CD4-positive, CD25-positive, alpha-beta regulatory T cell (primary cell): ENCODE results near the gene LAMB3. TPM values are rescaled to one million over a fixed set of nuclear protein-coding genes. Genes with fewer than 3 reads are reported as not detected.

Experiments
- ATAC-seq, 2 donors: fragments of 150-1000 bp; cut with Tn5 transposase; one replicate each; pipeline ENCODE4 v1.10.0; 2021; ENCODE audit warnings: low read depth in 2 of 2, moderate number of reproducible peaks in 2 of 2, moderate library complexity in 1 of 2
- DNase-seq, 3 donors: peaks; one replicate each; pipeline versions ENCODE4 v3.0.0 to v3.0.0-alpha.2; 2012 to 2022; ENCODE audit warnings: mixed read lengths in 1 of 3
- H3K27ac ChIP-seq: one replicate; pipeline ENCODE4 v1.7.0; 2013; ENCODE audit warnings: mild to moderate bottlenecking, low read length; ENCODE audit not compliant: insufficient read depth, poor library complexity, severe bottlenecking
- H3K27me3 ChIP-seq: one replicate; pipeline ENCODE4 v1.7.0; 2013; ENCODE audit warnings: low read length; ENCODE audit not compliant: control insufficient read depth, insufficient read depth
- H3K36me3 ChIP-seq: one replicate; pipeline ENCODE4 v1.7.0; 2013; ENCODE audit warnings: mild to moderate bottlenecking, low read length, moderate library complexity; ENCODE audit not compliant: control insufficient read depth, insufficient read depth
- H3K4me1 ChIP-seq: 2 replicates; pipeline ENCODE4 v1.7.0; 2013; ENCODE audit warnings: mild to moderate bottlenecking, low read length; ENCODE audit not compliant: insufficient read depth, control insufficient read depth, poor library complexity, severe bottlenecking
- H3K4me3 ChIP-seq: one replicate; pipeline ENCODE4 v1.7.0; 2013; ENCODE audit warnings: low read depth, mild to moderate bottlenecking, low read length, moderate library complexity
- H3K9me3 ChIP-seq, 2 experiments: 1 replicate in 1 of 2; 2 replicates in 1 of 2; pipeline ENCODE4 v1.7.0; 2013; ENCODE audit warnings: low read length in 2 of 2, mild to moderate bottlenecking in 1 of 2, moderate library complexity in 1 of 2; ENCODE audit not compliant: control insufficient read depth in 2 of 2
- H3K27ac Mint-ChIP-seq, 3 donors: one replicate each; pipeline ENCODE4 v1.8.0; 2020 to 2022; ENCODE audit warnings: mild to moderate bottlenecking in 3 of 3, mixed read lengths in 3 of 3, moderate library complexity in 2 of 3
- H3K27me3 Mint-ChIP-seq: one replicate; pipeline ENCODE4 v1.8.0; 2022; ENCODE audit warnings: mild to moderate bottlenecking, mixed read lengths
- H3K36me3 Mint-ChIP-seq: one replicate; pipeline ENCODE4 v1.8.0; 2020; ENCODE audit warnings: mixed read lengths
- H3K4me1 Mint-ChIP-seq, 4 donors: one replicate each; pipeline ENCODE4 v1.8.0; 2020 to 2022; ENCODE audit warnings: mixed read lengths in 4 of 4, mild to moderate bottlenecking in 1 of 4
- H3K4me3 Mint-ChIP-seq, 4 donors: one replicate each; pipeline ENCODE4 v1.8.0; 2020 to 2022; ENCODE audit warnings: mild to moderate bottlenecking in 4 of 4, mixed read lengths in 4 of 4, moderate library complexity in 3 of 4
- H3K9me3 Mint-ChIP-seq, 7 donors: one replicate each; pipeline ENCODE4 v1.8.0; 2020 to 2022; ENCODE audit warnings: mixed read lengths in 7 of 7, mild to moderate bottlenecking in 3 of 7, moderate library complexity in 2 of 7
- polyA plus RNA-seq, 4 donors: library from polyadenylated mRNA; unstranded; fragments of 300-500 nt; fragmentation: Illumina TruSeq; gene quantifications; one replicate each; pipeline ENCODE4 v1.2.3, GENCODE V29; 2021
- total RNA-seq: library from RNA; stranded (reverse); gene quantifications from one replicate; pipeline ENCODE4 v1.2.3, GENCODE V29; 2022

The LAMB3 gene
- total and polyA plus RNA-seq, 5 donors from 2014 or later: 0.24 to 0.96 (median 0.64) TPM; not detected in 1

DNA sequence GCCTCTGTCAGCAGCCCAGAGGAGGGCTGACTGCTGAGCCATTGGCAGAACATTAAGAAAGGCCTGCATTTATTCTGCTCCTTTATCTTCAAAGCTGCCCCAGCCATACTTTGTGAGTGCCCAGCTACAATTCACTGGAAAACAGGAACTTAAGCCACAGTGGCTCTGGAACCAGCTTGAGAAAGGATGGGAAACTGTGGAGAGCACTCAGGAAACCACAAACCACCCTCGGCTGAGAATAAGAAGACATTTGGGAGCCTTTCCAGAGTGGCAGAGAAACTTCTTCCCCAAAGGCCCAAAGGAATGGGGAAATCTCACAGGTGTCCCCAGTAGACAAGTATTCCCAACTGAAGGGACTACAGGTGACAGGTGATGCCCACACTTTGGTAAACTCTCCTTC lies 1.8 kb downstream of the LAMB3 start:
- no peak overlapping the region for H3K27ac ChIP-seq
- H3K27ac Mint-ChIP-seq: no peak overlapping the region
- H3K4me1 Mint-ChIP-seq: peaks cover 0 to 8% (median 6%) of the 10 kb centered on the region in 4 donors
- no peak overlapping the region for H3K4me3 Mint-ChIP-seq
- H3K9me3 ChIP-seq: no peaks in the 10 kb centered on the region
- peaks cover 4% of the 10 kb centered on the region for H3K4me1 ChIP-seq
- H3K36me3 Mint-ChIP-seq: no peaks in the 10 kb centered on the region
- no peaks in the 10 kb centered on the region for H3K9me3 Mint-ChIP-seq
- H3K4me3 ChIP-seq: no peak overlapping the region
- ATAC-seq (no peak), DNase-seq (no peak)
- no peaks in the 10 kb centered on the region for H3K27me3 Mint-ChIP-seq
- no peaks in the 10 kb centered on the region for H3K27me3 ChIP-seq
- no peaks in the 10 kb centered on the region for H3K36me3 ChIP-seq

DNA sequence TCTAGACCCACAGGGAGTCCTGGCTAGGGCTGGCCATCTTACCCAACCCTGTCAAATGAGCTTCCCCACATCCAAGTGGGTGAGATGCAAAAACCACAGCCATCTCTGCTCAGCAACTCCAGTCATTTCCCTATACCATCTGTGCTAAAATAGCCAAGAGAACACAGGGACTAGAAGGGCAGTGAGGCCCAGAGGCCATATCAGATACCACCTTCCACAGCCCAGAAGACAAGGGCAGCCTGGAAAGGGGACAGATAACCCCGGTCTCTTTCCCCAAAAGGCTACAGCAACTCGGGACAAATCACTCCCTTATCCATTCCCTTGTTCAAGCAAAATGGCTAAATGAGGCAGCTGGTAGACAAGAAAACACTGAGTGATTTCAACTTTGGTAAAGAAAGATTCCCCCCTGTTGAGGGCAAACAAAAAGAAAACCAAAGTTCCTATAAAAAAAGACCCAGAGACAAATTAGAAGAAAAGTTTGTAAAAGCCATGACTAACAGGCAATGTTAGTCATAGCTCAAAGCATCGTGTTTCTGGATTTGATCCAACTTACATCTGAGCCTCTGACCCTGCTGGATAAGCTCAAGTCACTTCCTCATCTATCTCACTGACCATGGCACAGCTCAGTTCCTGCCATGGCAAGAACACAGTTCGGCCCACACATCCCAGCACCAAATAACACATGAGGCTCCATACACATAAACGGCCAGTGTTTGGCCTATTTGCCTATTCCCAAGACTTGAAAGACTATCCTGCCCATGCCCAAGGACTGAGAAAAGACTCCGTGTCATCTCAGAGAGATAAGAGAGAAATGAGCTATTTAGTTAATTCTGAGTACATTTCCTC lies 3.1 kb downstream of the LAMB3 start:
- Mint-ChIP-seq H3K4me1 (peaks cover 0 to 8% (median 6%) of the 10 kb centered on the region in 4 donors), H3K27me3 (no peaks in the 10 kb centered on the region), H3K4me3 (no peak overlapping the region), H3K27ac (no peak overlapping the region), H3K9me3 (no peaks in the 10 kb centered on the region), H3K36me3 (no peaks in the 10 kb centered on the region)
- Histone ChIP-seq H3K4me3 (no peak overlapping the region), H3K27ac (no peak overlapping the region), H3K27me3 (no peaks in the 10 kb centered on the region), H3K36me3 (no peaks in the 10 kb centered on the region), H3K9me3 (no peaks in the 10 kb centered on the region), H3K4me1 (peaks cover 4% of the 10 kb centered on the region)
- ATAC-seq (no peak), DNase-seq (no peak)

DNA sequence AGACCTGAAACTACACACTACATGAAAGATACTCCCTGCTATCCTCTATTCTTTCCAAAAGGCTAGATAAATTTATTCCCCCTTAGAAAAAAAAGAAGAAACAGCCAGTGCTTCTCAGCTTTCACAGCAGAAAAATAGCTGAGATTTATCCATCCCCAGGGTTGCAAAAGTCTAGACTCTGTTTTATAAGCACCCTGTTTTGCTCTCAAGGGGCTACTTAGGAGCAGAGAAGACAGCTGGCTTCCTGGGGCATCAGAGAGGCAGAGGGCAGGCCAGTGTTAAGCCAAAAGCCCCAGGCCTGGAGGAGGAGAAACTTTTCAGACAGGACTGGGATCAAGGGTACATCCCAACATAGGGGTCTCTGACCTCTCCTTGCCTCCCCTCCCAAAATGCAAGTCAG lies 3.9 kb downstream of the LAMB3 start:
- Mint-ChIP-seq H3K9me3 (peaks cover 0 to 2% (median 0%) of the 10 kb centered on the region in 7 donors), H3K4me1 (peaks cover 0 to 8% (median 5%) of the 10 kb centered on the region in 4 donors), H3K27ac (no peak overlapping the region), H3K27me3 (no peaks in the 10 kb centered on the region), H3K36me3 (no peaks in the 10 kb centered on the region), H3K4me3 (no peak overlapping the region)
- H3K9me3 ChIP-seq: no peaks in the 10 kb centered on the region
- ATAC-seq (no peak), DNase-seq (no peak)
- H3K36me3 ChIP-seq: no peaks in the 10 kb centered on the region
- no peaks in the 10 kb centered on the region for H3K27me3 ChIP-seq
- H3K27ac ChIP-seq: no peak overlapping the region
- peaks cover 4% of the 10 kb centered on the region for H3K4me1 ChIP-seq
- no peak overlapping the region for H3K4me3 ChIP-seq

DNA sequence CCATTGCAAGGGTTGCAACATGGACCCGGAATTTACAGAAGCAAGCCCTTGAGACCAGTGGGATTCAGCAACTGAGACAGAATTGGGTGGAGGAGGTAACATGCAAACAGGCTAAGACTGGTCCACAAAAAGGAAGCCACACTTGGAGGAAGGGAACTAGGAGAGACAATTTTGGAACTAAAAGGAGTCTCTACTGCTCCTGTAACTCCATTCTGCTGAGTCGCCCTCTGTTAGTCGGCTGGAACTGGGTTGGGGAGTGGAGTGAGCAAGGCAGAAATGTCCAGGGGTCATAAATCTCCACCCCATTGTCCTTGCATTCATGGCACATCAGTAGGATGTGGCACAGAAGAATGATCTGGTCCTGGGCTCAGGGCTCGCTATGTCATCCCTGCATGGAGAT lies 5.1 kb downstream of the LAMB3 start:
- no peaks in the 10 kb centered on the region for H3K9me3 ChIP-seq
- H3K4me1 ChIP-seq: peaks cover 4% of the 10 kb centered on the region
- no peaks in the 10 kb centered on the region for H3K36me3 ChIP-seq
- H3K4me3 Mint-ChIP-seq: no peak overlapping the region
- H3K27me3 ChIP-seq: no peaks in the 10 kb centered on the region
- H3K27ac Mint-ChIP-seq: no peak overlapping the region
- DNase-seq (no peak), ATAC-seq (no peak)
- no peak overlapping the region for H3K4me3 ChIP-seq
- H3K27ac ChIP-seq: no peak overlapping the region
- H3K27me3 Mint-ChIP-seq: no peaks in the 10 kb centered on the region
- H3K9me3 Mint-ChIP-seq: peaks cover 0 to 2% (median 0%) of the 10 kb centered on the region in 7 donors
- peaks cover 0 to 8% (median 5%) of the 10 kb centered on the region in 4 donors for H3K4me1 Mint-ChIP-seq
- H3K36me3 Mint-ChIP-seq: no peaks in the 10 kb centered on the region

DNA sequence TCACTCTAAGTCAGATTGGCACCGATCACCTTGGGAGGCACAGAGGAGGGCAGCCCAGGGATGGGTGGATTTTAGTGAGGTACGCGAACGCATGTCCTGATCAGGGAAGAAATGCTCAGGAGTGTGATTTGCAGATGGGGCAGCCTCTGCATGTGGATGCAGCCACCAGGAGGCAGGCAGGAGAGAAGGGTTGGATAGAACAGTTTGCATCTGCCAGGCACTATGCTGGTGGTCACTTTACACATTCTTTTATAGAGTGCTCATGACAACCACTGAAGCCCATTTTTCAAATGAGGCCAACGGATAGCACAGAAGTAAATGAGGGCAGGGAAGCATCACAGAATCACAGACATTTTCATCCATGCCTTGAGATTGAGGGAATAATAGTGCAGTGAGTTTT lies 5.7 kb downstream of the LAMB3 start:
- Mint-ChIP-seq H3K36me3 (no peaks in the 10 kb centered on the region), H3K27ac (no peak overlapping the region), H3K9me3 (peaks cover 0 to 2% (median 0%) of the 10 kb centered on the region in 7 donors), H3K4me1 (peaks cover 0 to 8% (median 1%) of the 10 kb centered on the region in 4 donors), H3K4me3 (no peak overlapping the region), H3K27me3 (no peaks in the 10 kb centered on the region)
- Histone ChIP-seq H3K36me3 (no peaks in the 10 kb centered on the region), H3K27me3 (no peaks in the 10 kb centered on the region), H3K4me3 (no peak overlapping the region), H3K4me1 (peaks cover 4% of the 10 kb centered on the region), H3K27ac (no peak overlapping the region), H3K9me3 (no peaks in the 10 kb centered on the region)
- DNase-seq: peak in 1 of 3 donors; percentile 14
- no peak for ATAC-seq

DNA sequence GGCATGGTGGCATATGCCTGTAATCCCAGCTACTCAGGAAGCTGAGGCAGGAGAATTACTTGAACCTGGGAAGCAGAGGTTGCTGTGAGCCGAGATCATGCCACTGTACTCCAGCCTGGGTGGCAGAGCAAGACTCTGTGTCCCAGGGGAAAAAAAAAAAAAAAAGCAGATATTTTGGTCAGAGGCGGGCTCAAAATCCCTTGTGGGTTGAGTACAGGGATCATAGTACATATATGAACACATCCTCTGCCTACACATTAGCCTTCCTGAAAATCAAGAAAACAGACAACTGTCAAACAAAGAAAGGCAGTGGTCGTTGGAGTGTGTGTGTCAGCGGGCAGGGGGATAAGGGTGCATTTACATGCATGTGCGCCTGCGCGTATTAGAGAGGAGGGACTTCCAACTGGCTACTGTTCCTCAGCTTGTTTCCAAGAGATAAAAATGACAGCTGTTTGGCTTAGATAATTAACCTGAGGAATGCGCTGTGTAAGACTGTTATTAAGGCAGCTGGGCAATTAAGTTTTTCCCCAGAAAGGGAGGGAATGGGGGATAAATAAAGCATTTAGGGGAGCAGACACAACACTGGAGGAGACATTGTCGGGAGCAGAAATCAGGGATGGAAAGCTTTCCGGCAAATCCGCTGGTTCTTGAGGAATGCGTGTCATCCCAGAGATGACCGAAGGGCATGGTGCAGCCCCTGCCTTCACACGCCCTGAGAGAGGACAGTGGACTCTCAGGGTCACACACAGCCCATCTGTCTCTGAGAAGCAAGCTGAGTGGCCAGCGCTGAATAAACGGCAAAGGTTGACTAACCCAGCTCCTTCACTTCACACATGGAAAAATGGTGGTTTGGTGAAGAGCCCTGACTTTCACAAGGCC lies 6.4 kb downstream of the LAMB3 start:
- H3K27me3 Mint-ChIP-seq: no peaks in the 10 kb centered on the region
- ATAC-seq (no peak), DNase-seq (no peak)
- Histone ChIP-seq H3K4me1 (peaks cover 4% of the 10 kb centered on the region), H3K4me3 (no peak overlapping the region), H3K9me3 (no peaks in the 10 kb centered on the region), H3K36me3 (no peaks in the 10 kb centered on the region), H3K27me3 (no peaks in the 10 kb centered on the region), H3K27ac (no peak overlapping the region)
- H3K4me1 Mint-ChIP-seq: peaks cover 0 to 5% (median 1%) of the 10 kb centered on the region in 4 donors
- H3K36me3 Mint-ChIP-seq: no peaks in the 10 kb centered on the region
- no peak overlapping the region for H3K4me3 Mint-ChIP-seq
- H3K27ac Mint-ChIP-seq: peak overlapping the region in 1 of 3 donors; percentile 45
- peaks cover 0 to 2% (median 0%) of the 10 kb centered on the region in 7 donors for H3K9me3 Mint-ChIP-seq

DNA sequence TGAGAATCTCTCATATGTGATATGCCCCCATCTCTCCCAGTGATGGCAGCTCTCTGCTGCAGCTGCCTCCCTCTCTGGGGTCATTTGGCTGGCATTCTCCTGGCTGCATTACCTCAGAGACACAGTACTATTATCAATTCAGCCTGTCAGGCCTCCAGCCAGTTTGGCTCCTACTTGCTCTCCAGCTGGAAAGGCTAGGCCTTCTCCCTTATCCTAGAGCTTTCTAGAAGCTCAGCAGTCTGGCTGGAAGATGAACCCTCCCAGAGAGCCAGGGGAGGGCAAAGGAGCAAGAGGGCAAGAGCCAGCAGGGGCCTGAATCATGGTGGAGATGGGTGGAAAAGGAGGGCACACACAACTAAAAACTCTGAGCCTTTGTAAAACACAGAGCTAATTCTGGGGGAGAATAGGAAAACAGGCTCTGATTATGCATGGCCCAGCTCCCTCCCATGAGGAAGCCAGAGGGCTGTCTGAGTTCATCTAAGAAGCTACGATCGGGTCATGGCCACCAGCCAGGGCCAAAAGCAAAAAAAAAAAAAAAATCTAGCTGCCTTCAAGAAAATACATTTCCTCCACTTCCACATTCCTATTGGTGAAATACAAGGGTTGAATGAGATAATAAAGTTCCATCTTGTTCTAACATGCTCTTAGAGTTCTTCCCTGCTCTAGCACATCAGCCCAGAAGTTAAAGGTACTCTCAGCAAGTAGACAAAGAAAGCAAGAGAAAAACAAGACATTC lies 8.8 kb downstream of the LAMB3 start:
- Histone ChIP-seq H3K27ac (no peak overlapping the region), H3K9me3 (no peaks in the 10 kb centered on the region), H3K4me1 (no peaks in the 10 kb centered on the region), H3K27me3 (no peaks in the 10 kb centered on the region), H3K36me3 (no peaks in the 10 kb centered on the region), H3K4me3 (no peak overlapping the region)
- H3K4me1 Mint-ChIP-seq: peaks cover 0 to 5% (median 0%) of the 10 kb centered on the region in 4 donors
- H3K36me3 Mint-ChIP-seq: no peaks in the 10 kb centered on the region
- no peak overlapping the region for H3K27ac Mint-ChIP-seq
- H3K9me3 Mint-ChIP-seq: peaks cover 0 to 2% (median 0%) of the 10 kb centered on the region in 7 donors
- H3K27me3 Mint-ChIP-seq: no peaks in the 10 kb centered on the region
- H3K4me3 Mint-ChIP-seq: no peak overlapping the region
- ATAC-seq: no peak
- DNase-seq: no peak
